ENCODE results near the gene TF. TPM values are rescaled to one million over a fixed set of nuclear protein-coding genes. Genes with fewer than 3 reads are reported as not detected.
"Not testable (repeated sequence)": the region's sequence is repeated elsewhere in the genome, so short reads cannot be mapped to it uniquely, and the experiment has no call there.

The TF gene
- polyA plus RNA-seq, 1 donor = 7.9 TPM

DNA sequence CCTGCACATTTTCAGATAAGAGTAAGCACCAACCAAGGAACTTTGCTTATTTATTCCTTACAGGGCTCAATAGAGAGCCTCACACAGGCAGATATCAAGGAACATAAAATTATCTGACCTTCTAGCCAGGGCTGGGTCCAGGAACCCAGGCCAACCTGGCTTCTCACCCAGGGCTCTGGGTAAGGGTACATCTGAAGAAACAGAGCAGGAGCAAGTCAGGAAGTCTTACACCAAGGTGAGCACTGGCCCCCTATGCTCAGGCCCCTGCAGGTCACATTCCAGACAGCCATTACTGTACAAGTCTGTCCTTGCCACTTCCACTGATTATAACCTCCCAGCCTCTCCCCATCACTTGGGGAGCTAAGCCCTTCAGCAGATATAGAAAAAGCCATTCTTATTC is 19.1 kb downstream of the TF start:
- DNase-seq = no peak

DNA sequence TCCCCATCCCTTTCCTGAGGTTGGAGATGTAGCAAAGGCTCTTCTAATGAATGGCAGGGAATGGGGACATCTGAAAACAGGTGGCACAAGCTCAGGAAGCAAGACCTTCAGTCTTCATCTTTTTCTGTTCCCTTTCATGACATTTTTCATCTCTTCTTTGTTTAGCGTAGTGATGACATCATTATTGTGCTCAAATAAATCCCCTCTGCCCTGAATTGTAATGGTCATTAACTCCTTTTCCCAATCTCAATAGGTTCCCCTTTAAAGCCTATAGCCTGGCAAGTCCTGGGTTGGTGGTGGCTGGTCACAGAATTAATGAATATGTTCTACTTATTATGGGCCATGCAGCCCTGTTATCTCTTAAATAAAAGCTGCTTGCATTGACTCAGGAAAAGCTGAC is 21.4 kb downstream of the TF start:
- no peak for DNase-seq

DNA sequence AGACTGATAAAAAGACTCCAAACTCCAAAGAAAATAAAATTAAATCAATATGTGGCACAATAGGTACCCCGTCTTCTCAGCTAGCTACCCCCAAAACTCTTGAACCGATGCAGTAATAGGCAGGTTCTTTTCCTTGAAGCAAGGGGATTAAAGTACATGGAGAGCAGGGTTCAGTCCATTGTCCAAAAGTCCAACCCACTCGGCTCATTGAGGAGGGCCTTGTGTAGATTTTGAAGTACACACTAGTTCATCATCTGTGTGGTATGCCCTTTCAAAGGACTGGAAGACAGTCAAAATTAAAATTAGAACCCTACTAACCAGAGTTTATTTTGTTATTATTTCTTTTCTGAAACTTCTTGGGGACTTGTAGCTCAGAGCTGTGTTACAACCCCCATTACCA is 23.3 kb downstream of the TF start:
- no peak for DNase-seq

DNA sequence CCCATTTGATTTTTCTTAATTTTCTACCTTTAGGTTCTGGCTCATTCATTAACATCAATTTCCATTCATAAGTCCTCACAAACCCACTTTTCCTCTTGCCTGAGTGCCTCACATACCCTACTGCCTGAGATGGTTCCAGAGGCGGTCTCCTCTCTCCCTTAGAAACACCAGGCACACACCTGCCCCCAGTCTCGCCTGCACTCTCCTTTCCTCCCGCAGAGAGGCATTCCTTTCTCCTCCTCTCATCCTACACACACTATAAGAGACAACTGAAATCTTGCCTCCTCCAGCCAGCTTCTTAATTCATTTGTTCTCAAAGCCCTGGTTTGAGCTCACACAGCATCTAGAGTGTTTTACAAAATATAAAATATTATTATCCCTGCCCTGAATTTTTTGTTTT is 27.5 kb downstream of the TF start:
- DNase-seq = no peak

DNA sequence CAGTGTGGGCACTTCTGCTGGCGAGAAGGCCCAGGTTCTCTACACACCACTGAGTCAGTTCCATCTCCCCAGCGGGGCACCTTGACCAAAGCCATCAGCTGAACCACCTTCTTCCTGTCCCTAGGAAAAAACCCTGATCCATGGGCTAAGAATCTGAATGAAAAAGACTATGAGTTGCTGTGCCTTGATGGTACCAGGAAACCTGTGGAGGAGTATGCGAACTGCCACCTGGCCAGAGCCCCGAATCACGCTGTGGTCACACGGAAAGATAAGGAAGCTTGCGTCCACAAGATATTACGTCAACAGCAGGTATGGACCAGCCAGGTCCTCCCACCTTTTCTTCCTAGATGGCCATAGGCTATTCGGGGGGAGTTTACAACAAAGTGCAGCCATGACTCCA is 29.1 kb downstream of the TF start:
- no peak for DNase-seq

DNA sequence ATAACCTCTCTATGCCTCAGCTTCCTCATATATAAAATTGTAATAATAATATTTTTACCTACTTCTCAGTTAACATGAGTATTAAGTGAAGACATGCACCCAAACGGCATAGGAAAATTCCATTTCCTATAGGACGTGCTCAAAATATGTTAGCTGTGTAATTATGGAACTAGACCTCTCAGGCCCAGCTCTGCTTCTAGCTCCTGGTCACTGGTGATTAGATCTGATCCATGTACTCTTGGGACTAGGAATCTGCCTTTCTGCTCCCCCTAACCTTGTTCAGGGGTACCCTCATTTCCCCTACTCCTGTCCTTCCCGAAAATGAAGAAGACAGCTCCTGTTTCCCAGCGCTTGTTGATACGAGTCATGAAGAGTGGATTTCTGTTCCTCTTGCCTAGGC is 29.6 kb downstream of the TF start:
- DNase-seq = no peak

DNA sequence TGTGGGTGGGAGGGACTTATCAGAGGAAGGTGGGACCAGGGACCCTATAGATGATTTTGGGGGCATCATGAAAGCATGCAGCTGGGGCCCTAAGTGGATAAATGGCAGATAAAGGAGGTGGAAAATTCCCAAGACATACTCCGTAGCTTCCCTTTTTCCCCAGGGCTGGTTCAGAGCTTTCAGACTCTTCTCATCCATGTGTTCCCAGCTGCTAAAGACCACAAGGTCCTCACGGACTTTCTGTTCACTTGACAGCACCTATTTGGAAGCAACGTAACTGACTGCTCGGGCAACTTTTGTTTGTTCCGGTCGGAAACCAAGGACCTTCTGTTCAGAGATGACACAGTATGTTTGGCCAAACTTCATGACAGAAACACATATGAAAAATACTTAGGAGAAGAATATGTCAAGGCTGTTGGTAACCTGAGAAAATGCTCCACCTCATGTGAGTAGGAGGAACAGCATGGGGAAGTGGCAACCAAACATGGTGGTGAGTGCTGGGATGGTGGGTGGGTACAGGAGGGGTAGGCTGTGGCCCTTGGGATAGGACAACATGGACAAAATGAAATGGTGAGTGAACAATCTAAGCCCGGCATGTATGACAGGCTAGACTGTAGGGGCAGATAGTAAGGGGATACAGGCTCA is 30.7 kb downstream of the TF start:
- no peak for DNase-seq

DNA sequence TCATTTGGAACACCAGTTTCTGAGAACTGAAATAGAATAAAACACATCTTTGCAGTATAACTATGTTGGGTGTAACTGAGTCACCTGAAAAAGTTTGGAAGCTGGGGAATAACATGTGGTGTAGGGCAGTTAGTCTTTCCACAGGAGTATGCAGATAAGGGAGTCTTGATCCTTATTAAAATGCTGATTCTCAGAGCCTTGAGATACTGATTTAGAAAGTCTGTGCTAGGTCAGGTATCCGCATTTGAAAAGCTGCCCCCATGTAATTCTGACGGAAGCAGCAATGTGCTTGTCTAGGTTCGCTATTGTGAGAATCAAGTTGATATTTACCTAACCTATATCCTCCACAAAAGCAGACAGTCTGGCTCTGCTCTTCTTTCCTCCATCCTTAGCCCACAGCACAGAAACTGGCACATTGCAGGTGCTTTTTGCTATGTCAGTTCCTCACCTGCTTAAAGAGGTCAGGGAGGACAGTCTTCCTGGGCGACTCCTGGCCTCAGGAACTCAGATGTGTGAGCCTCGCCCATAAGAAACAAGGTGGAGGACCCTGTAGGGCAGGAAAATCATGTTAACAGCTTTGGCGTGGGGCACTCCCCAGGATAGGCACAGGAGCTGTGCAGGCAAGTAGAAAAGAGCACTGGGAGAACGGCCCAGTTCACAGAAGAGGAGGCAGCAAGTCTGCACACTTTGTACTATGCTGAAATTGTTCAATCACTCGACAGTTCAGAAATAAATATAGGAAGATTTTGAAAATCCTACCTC is 31.8 kb downstream of the TF start:
- no peak for DNase-seq

DNA sequence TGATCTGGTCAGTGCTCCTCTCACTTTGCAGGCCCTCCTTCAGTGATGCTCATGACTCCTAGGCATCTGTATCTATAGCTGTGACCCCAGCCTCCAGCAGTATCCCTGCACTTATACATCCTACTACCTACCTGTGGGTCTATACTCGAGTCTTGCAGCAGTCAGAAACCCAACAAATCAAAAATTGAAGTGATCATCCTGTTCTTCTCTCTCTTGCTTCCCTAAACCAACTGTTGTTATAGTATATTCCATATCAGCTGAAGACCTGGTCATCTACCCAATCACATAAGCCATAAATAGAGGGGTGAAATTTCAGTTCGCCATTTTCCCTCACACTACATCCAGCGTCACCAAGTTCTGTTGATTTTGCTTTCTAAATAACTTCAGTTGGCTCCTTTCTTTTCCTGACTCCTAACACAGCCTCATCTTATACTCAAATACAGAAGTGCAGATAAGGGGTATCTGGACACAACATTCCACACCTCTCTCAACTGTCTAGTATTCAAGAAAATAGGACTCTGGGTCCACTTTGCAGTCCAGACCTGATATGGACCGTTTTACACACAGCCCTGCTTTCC is 33.5 kb downstream of the TF start:
- no peak for DNase-seq

DNA sequence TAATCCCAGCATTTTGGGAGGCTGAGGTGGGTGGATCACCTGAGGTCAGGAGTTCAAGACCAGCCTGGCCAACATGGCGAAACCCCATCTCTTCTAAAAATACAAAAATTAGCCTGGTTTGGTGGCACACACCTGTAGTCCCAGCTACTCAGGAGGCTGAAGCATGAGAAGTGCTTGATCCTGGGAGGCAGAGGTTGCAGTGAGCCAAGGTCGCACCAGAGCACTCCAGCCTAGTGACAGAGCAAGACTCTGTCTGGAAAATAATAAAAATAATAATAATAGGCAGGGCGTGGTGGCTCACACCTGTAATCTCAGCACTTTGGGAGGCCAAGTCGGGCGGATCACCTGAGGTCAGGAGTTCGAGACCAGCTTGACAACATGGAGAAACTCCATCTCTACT is 34.6 kb downstream of the TF start:
- not testable (repeated sequence) for DNase-seq

DNA sequence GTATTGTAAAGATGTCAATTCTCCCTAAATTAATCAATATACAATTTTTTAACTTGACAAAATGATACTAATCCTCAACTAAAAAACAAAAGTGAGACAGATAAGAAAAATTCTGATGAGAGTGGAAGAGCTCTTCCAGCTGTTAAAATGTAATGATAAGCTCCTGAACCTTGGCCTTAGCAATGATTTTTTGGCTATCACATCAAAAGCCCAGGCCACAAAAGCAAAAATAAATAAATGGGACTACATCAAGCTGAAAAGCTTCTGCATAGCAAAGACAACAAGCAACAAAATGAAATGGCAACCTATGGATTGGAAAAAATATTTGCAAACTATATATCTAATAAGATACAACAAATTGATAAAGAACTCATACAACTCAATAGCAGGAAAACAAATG is 35.4 kb downstream of the TF start:
- no peak for DNase-seq

DNA sequence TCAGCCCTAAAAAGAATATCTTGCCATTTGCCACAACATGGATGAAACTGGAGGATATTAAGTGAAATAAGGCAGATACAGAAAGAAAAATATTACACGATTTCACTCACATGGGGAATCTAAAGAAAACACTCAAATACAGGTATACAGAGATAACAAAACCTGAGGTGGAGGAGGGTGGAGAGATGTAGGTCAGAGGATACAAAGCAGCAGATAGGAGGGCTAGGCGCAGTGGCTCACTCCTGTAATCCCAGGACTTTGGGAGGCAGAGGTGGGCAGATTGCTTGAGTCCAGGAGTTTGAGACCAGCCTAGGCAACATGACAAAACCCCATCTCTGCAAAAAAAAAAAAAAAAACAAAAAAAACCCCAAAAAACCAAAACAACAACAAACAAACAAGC is 36.3 kb downstream of the TF start:
- no peak for DNase-seq

DNA sequence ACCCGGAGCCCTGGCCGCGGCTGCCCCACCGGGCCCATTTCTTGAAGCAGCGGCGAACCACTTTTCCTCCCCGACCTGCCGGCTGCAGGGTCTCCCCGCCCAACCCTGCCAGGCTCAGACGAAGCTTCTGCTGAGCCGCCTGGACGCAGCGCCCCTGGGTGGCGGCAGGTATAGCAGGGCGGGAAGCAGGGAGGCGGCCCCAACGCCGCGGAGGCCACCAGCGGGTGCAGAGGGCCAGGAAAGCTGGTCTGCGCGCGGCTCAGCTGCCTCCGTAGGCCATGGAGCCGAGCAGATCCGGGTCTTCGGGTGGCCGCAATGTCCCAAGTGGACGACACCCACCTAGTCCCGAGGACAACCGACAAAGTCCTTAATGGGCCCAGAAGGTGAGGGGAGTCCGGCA is 37.6 kb downstream of the TF start:
- no peak for DNase-seq

DNA sequence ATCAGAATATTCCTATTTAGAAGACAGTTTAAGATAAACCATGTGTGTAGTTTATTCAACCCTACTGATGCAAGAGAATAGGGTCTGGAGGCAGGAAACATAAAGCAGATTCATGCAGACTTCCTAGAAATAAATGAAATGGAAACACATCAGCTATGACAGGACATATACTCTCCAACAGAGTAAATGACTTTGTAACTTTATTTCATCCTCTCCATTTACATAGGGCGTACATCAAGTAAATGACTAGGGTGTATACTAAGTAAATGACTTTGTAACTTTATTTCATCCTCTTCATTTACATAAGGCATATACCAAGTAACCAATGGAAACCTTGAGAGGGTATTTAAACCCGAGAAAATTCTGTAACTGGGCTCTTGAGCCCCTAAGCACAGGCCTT is 41.8 kb downstream of the TF start:
- DNase-seq = no peak

DNA sequence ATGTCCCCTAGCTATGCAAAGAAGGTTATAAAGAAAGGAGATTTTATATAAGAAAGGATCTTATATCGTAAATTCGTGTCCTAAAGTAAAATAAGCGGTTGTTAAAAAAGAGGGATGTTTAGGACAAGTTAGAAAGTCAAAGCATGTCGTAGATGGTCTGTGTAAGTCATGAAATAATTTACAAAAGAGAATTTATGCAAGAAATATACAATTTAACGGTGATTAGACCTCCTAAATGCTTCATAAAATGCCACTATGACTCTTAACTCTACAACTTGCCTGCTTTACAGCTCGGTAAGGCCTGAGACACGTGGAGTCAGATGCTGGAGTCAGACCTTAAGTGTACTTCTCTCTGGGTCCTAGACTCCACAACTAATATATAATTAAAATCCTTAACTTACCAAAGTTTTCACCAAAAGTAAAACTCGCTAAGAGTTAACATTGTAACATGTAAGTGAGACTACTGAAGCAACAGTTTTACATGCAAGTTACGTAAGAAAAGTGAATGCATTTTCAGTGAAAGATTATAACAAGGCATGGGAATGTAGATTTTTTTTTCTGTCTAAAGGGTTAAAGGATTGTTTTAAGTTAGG is 46.1 kb downstream of the TF start:
- peak; percentile 21 for DNase-seq

DNA sequence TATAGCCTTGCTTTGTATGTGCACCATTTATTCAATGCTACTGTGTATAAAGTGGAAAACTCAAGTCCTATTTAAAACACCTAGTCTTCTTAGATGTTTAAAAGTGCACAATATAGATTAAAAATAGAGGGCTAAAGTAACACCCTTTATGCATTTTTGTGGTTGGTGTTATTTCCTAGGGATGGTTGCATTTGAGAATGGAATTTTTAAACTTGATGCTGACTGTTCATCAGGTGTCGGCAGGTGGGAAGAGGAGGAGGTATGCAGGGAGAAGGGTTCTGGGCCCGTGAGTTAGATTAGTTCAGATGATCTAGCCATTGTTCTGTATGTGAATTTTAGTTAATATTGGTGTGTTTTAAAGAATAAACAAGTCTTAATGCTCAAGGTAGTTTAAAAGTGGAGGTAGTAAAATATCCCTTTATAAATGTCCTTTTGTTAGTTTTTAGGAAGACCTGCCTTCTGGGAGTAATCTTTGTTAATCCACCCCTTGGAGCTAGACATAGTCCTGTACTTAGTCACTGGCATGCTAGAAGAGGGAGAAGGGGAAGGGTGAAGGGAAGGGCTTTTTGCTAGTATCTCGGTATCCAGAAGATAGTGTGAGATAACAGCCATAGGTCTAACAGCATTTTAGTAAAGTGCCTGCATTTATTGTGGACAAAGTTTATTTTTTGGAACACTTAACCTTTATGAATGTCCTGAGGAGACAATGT is 51.4 kb downstream of the TF start:
- no peak for DNase-seq

DNA sequence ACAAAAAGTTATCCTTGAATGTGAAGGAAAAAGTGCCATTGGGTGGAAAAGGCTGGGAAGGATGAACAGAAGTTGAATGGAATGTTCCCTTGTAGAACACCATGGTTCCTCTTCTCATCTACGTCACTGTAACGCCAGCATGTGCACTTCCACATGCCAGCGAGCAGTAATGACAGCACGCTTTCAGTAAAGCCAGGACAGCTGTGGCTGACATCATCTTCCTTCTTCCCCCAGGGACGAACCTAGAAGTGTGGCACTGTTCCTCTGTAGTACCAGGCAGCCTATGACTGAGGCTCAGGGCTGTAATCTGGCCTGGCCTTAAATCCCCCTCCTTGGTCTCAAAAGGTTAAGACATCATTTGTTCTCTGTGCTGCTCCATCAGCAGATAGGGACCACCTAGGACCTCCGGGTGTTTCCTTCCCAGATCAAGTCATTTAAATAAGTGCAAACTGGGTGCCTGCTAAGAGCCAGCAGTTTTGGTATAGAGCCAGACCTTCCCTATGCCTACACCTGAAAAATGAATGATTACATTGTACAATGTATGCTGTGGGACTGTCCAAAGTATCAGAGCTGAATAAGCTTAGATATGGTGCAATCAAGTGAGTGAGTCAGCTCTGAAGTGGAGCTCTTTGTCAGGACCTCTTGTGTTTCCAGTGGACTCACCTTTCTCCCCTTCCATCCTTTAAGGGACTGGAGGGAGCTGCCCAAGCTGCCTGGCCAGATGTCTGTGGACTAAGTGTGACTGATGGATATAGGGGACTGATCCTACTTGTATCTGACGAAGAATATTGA is 53.8 kb downstream of the TF start:
- DNase-seq = no peak

DNA sequence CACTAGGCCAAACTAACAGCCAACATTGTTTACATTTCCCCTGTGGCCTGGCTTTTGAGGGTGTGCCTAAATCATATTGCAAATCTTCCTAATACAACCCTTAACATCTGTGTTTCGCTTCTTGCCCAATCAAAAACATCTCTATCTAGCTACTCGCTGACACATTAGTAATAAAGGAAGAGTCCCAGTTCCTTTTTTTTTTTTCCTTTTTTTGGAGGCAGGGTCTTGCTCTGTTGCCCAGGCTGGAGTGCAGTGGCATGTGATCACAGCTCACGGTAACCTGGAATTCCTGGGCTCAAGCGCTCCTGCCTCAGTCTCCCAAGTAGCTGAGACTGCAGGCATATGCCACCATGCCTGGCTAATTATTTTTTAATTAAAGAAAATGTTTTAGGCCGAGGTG is 57.3 kb downstream of the TF start:
- DNase-seq = no peak

DNA sequence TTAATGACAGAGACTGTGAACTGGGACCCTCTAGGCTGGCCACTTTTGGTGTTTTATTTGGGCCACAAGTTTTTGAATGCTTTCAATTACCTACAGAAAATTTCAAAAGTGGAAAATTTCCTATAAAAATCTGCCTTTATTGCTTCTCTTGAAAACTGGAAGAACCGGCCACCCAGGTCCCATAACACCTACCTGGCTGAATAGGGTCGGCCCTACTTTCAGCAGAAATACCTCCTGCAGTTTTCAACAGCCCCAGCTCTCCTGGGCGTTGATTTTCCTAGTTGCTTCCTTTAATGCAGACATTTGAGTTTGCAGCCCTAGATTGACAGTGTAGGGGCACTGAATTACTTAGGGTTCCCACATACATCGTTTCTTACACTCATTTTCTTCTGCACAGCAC is 58.7 kb downstream of the TF start:
- DNase-seq = no peak

DNA sequence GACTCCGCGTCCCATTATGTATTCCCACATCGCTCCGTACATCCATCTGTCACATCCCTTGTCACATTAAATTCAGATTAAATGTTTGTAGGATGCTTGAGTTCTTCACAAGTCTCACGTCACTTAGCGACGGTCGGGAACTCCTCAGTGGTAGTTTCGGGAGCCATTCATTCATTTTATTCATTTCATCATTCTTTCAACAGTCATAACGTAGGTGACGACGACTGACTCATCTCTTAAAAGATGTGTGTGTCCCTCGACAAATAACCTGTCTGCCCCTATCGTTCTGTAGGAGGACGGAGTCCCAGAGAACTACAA is 59.1 kb downstream of the TF start:
- DNase-seq = peak; percentile 21

DNA sequence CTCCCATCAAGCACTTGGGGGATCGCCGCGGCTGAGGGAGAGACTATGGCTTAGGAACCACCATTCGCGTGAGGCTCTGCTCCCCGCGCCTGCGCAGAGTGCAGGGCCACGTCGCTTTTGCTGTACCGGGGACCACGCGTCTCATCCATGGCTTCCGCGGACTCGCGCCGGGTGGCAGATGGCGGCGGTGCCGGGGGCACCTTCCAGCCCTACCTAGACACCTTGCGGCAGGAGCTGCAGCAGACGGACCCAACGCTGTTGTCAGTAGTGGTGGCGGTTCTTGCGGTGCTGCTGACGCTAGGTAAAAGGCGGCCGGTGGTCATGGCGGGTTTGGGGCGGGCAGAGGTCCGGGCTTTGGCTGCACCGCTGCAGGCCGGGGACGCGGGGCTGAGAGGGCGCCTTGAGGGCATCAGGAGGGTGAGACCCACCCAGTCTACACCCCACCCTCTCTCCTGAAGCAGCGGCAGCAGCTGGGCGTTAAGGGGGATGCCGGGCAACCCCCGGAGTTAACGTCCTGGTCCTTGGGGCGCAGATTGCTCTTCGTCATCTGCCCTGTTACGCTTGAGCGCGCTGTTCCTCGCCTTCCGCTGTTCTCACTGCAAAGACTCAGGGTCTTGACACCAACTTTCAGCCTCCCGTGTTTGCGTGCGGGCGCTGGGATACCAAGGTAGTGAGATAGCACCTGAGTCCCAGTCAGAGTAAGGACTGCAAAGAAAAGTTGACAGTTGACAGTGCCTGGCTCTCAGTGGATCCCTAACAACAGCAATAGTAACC is 59.7 kb downstream of the TF start, which contains the start of gene SRPRB:
SRPRB (plus strand) TSS at position 114 of the 774 bp plus-strand sequence; CDS start at position 148, 34 bp downstream.
- peak; percentile 92 for DNase-seq

Data from left kidney (tissue), 2 donors.